AG10803 (cell line): ENCODE data around the gene FPGT.

Experiments
- DNase-seq: peaks from one replicate; pipeline ENCODE4 v3.0.0; 2010; ENCODE audit warnings: low read depth
- H3K4me3 ChIP-seq: 2 replicates; pipeline ENCODE4 v1.5.1; 2011; ENCODE audit warnings: mild to moderate bottlenecking, low read length, control low read depth
- TF ChIP-seq, protein P1 (sequence below): conservative IDR thresholded peaks from 2 replicates; pipeline ENCODE4 v1.5.1; 2011; ENCODE audit warnings: mild to moderate bottlenecking, low read length, control low read depth, inconsistent platforms

Gene FPGT

DNA sequence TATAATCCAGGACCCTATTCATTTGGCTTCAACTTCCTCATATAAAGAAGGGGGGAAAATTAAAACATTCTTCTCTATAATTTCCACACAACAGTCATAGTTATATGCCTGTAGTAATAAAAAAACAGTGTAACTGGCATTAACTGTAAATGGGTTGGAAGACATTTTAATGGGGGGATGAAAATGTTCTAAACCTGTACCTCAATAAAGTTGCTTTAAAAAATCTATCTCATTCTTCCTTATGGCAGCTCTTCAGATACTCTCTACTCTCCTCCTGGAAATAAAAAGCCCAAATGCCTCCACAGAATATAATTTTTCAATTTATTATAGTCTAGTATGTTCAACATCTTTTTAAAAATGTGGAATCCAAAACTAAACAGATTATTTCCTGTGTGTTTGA lies 2.7 kb upstream of the FPGT start:
- TF ChIP-seq, protein P1, sequence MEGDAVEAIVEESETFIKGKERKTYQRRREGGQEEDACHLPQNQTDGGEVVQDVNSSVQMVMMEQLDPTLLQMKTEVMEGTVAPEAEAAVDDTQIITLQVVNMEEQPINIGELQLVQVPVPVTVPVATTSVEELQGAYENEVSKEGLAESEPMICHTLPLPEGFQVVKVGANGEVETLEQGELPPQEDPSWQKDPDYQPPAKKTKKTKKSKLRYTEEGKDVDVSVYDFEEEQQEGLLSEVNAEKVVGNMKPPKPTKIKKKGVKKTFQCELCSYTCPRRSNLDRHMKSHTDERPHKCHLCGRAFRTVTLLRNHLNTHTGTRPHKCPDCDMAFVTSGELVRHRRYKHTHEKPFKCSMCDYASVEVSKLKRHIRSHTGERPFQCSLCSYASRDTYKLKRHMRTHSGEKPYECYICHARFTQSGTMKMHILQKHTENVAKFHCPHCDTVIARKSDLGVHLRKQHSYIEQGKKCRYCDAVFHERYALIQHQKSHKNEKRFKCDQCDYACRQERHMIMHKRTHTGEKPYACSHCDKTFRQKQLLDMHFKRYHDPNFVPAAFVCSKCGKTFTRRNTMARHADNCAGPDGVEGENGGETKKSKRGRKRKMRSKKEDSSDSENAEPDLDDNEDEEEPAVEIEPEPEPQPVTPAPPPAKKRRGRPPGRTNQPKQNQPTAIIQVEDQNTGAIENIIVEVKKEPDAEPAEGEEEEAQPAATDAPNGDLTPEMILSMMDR, result no peak
- H3K4me3 ChIP-seq, result no peak overlapping the region
- no peak for DNase-seq

DNA sequence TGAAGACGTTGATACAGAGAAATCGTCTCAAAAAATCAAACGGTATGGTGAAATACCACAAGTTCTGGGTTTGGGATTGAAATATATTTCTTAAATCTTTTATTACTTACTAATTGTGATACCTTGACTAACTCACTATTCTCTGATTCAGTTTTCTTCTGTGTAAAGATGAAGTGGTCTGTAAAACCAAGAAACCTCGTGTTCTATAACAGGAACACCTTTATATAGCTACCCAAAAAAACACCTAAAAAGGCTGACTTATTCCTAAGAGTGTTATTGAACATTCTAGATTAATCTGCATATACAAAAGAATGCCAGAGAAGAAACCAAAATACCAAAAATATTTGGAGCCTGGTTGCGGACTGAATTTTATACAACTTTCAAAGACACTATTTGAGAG lies 787 bp upstream of the FPGT start:
- H3K4me3 ChIP-seq, result peak overlapping the region; percentile 78
- TF ChIP-seq, protein P1, result no peak
- no peak for DNase-seq

DNA sequence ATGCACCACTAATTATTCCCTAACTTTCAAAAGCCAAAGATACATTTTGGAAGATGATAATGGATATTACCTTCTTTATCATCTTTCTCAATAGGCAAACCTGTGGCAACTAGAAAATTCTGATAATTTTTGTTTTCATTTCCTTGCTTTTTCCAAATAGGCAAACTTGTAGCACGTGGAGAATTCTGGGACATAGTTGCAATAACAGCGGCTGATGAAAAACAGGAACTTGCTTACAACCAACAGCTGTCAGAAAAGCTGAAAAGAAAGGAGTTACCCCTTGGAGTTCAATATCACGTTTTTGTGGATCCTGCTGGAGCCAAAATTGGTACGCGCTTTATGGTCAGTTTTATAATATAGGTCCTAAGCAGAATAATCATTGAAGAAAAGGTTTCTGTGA lies 1.5 kb downstream of the FPGT start:
- peak overlapping the region; percentile 78; the same call in 1 of the 2 replicates for H3K4me3 ChIP-seq
- no peak for DNase-seq
- TF ChIP-seq, protein P1, result no peak

DNA sequence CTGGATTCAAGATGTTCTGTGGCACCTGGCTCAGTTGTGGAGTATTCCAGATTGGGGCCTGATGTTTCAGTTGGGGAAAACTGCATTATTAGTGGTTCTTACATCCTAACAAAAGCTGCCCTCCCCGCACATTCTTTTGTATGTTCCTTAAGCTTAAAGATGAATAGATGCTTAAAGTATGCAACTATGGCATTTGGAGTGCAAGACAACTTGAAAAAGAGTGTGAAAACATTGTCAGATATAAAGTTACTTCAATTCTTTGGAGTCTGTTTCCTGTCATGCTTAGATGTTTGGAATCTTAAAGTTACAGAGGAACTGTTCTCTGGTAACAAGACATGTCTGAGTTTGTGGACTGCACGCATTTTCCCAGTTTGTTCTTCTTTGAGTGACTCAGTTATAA lies 7.2 kb downstream of the FPGT start:
- H3K4me3 ChIP-seq, result no peak overlapping the region
- peak; percentile 69 for DNase-seq
- TF ChIP-seq, protein P1, result no peak

DNA sequence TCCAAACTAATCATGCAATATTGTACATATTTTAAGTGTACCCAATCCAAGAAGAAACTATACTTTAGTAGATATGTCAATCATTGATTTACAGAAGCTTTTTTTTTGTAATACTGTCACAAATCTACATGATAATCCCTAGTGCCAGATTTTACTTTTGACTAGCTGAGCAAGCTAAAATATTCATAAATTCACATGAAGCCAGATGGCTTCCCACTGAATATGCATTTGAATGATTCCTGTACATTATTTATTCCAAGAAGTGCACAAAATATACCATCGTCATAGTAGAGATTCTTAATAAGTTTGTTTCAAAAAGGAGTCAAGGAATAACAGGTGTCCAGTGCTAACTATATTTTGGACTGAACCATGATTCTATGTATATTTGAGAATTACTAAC lies 17.2 kb downstream of the FPGT start:
- TF ChIP-seq, protein P1, result no peak
- no peak for DNase-seq
- no peak overlapping the region for H3K4me3 ChIP-seq

DNA sequence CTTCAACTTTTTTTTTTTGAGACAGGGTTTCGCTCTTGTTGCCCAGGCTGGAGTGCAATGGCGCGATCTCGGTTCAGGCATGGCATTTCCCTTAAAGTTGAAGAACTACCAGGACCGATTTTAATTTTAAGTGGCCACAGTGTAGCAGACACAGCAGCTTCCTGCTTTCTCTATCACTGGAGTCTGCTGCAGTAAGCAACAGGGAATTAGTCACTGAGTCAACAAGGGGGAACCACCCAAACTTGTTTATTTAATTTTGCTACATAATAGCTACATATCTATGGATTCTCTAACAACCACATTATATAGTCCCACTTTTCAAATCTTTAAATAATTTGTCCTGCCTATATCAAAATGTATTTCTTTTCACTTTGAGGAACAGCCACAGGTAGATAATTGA lies 24.7 kb downstream of the FPGT start:
- DNase-seq, result no peak
- TF ChIP-seq, protein P1, result no peak
- no peak overlapping the region for H3K4me3 ChIP-seq

DNA sequence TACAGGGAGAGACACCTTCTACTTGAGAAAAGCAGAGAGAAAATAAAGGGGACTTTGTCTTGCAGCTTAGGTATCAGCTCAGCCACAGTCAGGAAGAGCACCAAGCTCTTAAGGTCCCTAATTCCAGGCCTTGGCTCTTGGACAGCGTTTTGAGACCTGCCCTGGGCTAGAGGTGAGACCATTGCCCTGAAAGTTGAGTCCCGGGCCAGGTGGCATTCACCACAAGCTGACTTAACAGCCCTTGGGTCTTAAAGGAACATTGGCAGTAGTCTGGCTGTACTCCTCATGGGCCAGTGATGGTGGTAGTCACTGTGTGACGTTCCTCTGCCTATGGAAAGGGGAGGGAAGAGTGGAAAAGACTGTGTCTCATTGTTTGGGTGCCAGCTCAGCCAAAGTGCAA lies 25.4 kb downstream of the FPGT start:
- no peak for DNase-seq
- TF ChIP-seq, protein P1, result no peak
- H3K4me3 ChIP-seq, result no peak overlapping the region
